PFSK-1 (cell line): ENCODE measurements around the gene CPO.

Experiments
- POLR2AphosphoS5 ChIP-seq: IDR thresholded peaks from 2 replicates; pipeline ENCODE4 v1.6.1; 2012; ENCODE audit warnings: low read depth, mild to moderate bottlenecking, control low read depth, low read length, moderate library complexity
- SIN3A ChIP-seq: IDR thresholded peaks from 2 replicates; pipeline ENCODE4 v1.6.1; 2012; ENCODE audit warnings: mild to moderate bottlenecking, low read length, moderate library complexity, borderline replicate concordance; ENCODE audit not compliant: insufficient read depth

DNA sequence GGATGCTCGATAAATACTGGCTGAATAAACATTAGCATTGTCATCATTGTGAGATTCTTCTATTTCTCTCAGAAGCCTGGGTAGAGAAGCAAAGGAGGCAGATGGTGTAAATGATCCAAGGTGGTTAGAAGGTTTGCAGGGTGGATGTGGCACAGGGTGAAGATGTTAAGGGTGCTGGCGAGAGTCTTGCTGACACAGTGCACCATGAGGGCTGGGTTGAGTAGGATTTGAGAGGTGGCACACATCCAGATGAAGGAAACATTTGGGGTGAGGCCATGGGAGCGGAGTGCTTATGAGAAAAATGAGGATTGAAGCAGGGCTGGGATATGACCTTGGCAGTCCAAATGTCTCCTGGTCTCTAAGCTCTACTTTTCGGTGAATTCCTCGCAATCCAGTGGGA, 17.8 kb upstream of the CPO start:
- TF ChIP-seq POLR2AphosphoS5 = no peak
- TF ChIP-seq SIN3A = no peak
